C4-2B (cell line): Measurements from ENCODE around the gene ARMH4.

Experiments used
- H3K27ac ChIP-seq: fragments of 450-650 bp; 2 replicates; pipeline ENCODE4 v1.5.1; 2017
- CTCF ChIP-seq: fragments of 450-650 bp; conservative IDR thresholded peaks from 2 replicates; pipeline ENCODE4 v1.5.1; 2017; ENCODE audit warnings: mild to moderate bottlenecking
- ZFX ChIP-seq: fragments of 450-650 bp; IDR thresholded peaks from 2 replicates; pipeline ENCODE4 v1.6.1; 2017

Gene ARMH4

DNA sequence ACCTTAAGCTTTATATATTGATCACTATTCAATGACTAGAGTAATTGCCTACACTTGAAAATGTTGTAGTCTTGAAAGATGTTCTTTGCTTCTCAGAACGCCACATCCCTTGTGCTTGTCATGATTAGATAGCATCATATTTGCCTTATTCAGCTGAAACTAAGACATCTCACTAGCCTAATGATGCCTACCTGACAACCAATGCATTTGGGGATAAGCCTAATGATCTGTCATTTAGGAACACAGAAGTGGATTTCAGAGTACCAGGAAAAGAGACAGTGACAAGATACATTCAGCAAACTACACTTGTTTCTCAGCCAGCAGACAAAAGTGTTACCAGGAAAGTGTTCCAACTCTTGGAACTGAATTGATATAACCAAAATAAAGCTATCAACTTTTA, 83.7 kb downstream of the ARMH4 start:
- H3K27ac ChIP-seq, result no peak overlapping the region
- no peak for TF ChIP-seq ZFX
- no peak for TF ChIP-seq CTCF

DNA sequence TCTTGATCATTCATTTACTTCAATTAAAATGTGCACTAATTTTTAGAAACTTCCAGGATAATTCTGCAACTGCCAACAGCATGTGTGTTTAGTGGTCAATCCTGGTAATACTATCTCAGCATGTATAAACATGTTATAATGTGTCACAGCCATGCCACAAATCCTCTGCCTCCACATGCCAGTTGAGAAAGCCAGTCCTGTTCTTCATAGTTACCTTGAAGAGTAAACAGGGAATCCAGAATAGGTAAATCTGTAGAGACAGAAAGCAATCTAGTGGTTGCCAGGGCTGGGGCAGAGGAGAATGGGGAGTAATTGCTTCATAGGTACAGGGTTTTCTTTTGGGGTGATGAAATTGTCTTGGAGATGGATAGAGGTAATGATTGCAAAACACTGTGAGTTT, 85.9 kb downstream of the ARMH4 start:
- TF ChIP-seq ZFX, result no peak
- TF ChIP-seq CTCF, result no peak
- no peak overlapping the region for H3K27ac ChIP-seq

- H3K27ac ChIP-seq, result no peak overlapping the region
These were observed 90.4 kb downstream of the ARMH4 start for GRCh38 chr14:58061581-58061980.

GRCh38 chr14:58060898-58061297, 91.1 kb downstream of the ARMH4 start:
- TF ChIP-seq CTCF (no peak), ZFX (no peak)
- H3K27ac ChIP-seq, result no peak overlapping the region

More at GRCh38 chr14:58061581-58061980, 90.4 kb downstream of the ARMH4 start:
- TF ChIP-seq CTCF (no peak), ZFX (no peak)

DNA sequence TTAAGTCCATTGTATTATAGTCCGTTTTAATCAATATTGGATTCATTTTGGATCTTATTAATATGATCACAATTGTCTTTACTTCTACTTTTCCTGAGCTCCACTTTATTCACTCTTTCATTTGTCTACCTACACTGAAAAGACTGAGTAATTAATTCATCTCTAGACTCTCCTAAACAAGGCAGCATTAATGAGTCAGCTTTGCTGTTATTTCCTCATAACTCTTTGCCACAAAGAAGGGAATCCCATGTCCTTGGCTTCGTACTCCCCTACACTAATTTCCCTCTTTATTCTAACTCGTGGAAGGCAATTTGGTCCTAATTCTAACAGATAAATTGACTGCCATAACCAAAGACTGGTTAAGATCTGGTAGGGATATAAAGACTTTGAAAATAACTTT, 91.9 kb downstream of the ARMH4 start:
- TF ChIP-seq CTCF (no peak), ZFX (no peak)
- H3K27ac ChIP-seq, result no peak overlapping the region

- no peak overlapping the region for H3K27ac ChIP-seq
- TF ChIP-seq ZFX (no peak), CTCF (no peak)
These were observed 92.9 kb downstream of the ARMH4 start for GRCh38 chr14:58059126-58059525.

DNA sequence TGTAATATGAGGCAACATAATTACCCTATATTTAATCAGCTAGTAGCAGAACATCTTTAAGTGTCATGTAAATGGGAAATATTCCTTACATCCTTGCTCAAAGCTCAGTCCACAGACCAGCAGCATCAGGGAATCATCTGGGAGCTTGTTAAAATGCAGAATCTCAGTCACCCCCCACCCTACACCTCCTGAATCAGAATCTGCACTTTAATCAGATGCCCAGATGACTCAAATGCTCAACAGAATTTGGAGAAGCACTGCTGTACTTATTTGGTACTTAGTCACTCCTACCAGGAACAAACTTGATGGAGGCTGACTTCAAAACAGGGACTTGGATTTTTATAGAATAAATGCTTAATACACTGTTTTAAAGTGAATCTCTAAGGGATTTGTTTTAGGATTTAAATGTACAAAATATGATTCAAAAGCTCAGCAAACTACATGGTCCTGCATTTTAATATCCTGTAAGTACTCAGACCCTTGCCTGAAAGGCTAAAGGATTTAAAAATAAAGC, 96.5 kb downstream of the ARMH4 start:
- H3K27ac ChIP-seq, result no peak overlapping the region
- TF ChIP-seq CTCF, result no peak
- no peak for TF ChIP-seq ZFX
